Neuronal stem cell (in vitro differentiated cells): ENCODE data around the gene ADAM22.

Source experiments
- DNase-seq: peaks from one replicate; pipeline ENCODE4 v3.0.0-alpha.2; 2013; ENCODE audit warnings: low spot score
- H2AFZ ChIP-seq: one replicate; pipeline ENCODE4 v1.6.1; 2013; ENCODE audit warnings: mild to moderate bottlenecking, low read length, inconsistent platforms
- H2AK5ac ChIP-seq: 2 replicates; pipeline ENCODE4 v1.6.1; 2013; ENCODE audit warnings: low read depth, mild to moderate bottlenecking, inconsistent platforms, low read length, moderate library complexity, mixed read lengths
- H2BK120ac ChIP-seq: 2 replicates; pipeline ENCODE4 v1.6.1; 2013; ENCODE audit warnings: low read depth, mild to moderate bottlenecking, inconsistent platforms, low read length, moderate library complexity, mixed read lengths
- H2BK12ac ChIP-seq: one replicate; pipeline ENCODE4 v1.6.1; 2013; ENCODE audit warnings: low read length, inconsistent platforms
- H2BK15ac ChIP-seq: 2 replicates; pipeline ENCODE4 v1.6.1; 2013; ENCODE audit warnings: mild to moderate bottlenecking, low read length, inconsistent platforms, mixed read lengths
- H2BK5ac ChIP-seq: one replicate; pipeline ENCODE4 v1.6.1; 2013; ENCODE audit warnings: inconsistent platforms, mild to moderate bottlenecking, low read length, moderate library complexity
- H3K14ac ChIP-seq: one replicate; pipeline ENCODE4 v1.6.1; 2013; ENCODE audit warnings: low read length, inconsistent platforms
- H3K18ac ChIP-seq: 2 replicates; pipeline ENCODE4 v1.6.1; 2013; ENCODE audit warnings: low read length, inconsistent platforms
- H3K23ac ChIP-seq: 2 replicates; pipeline ENCODE4 v1.6.1; 2013; ENCODE audit warnings: low read depth, mild to moderate bottlenecking, mixed read lengths, low read length, inconsistent platforms; ENCODE audit not compliant: poor library complexity
- H3K27ac ChIP-seq: replicated peaks from 3 replicates; pipeline ENCODE4 v1.5.1; 2013; ENCODE audit warnings: low read length, inconsistent platforms
- H3K27me3 ChIP-seq, 3 experiments: 2 replicates each; pipeline ENCODE4 v1.6.1; 2013; ENCODE audit warnings: low read length in 3 of 3, mild to moderate bottlenecking in 2 of 3, inconsistent platforms in 1 of 3, low read depth in 1 of 3, mixed read lengths in 1 of 3, moderate library complexity in 1 of 3; ENCODE audit not compliant: control insufficient read depth in 3 of 3, insufficient read depth in 3 of 3
- H3K36me3 ChIP-seq, 2 donors: replicated peaks in 1 of 2; 2 replicates each; pipeline ENCODE4 v1.6.1; 2013; ENCODE audit warnings: low read length in 2 of 2; ENCODE audit not compliant: control insufficient read depth in 2 of 2, insufficient read depth in 2 of 2
- H3K4ac ChIP-seq: 2 replicates; pipeline ENCODE4 v1.6.1; 2013; ENCODE audit warnings: inconsistent platforms, mild to moderate bottlenecking, low read length, moderate library complexity
- H3K4me1 ChIP-seq, 2 donors: 1 replicate in 1 of 2; 2 replicates in 1 of 2; pipeline ENCODE4 v1.6.1; 2013; ENCODE audit warnings: low read length in 2 of 2, low read depth in 1 of 2; ENCODE audit not compliant: control insufficient read depth in 2 of 2, insufficient read depth in 1 of 2
- H3K4me2 ChIP-seq: one replicate; pipeline ENCODE4 v1.6.1; 2013; ENCODE audit warnings: mild to moderate bottlenecking, low read length, inconsistent platforms; ENCODE audit not compliant: insufficient read depth, poor library complexity, severe bottlenecking
- H3K4me3 ChIP-seq, 2 donors: 2 replicates each; pipeline ENCODE4 v1.5.1; 2013; ENCODE audit warnings: low read length in 2 of 2, mild to moderate bottlenecking in 2 of 2, inconsistent platforms in 1 of 2, moderate library complexity in 1 of 2
- H3K79me1 ChIP-seq: one replicate; pipeline ENCODE4 v1.6.1; 2013; ENCODE audit warnings: low read depth, mild to moderate bottlenecking, inconsistent platforms, low read length, moderate library complexity
- H3K9ac ChIP-seq: one replicate; pipeline ENCODE4 v1.6.1; 2013; ENCODE audit warnings: mild to moderate bottlenecking, low read depth, low read length, inconsistent platforms; ENCODE audit not compliant: poor library complexity
- H3K9me3 ChIP-seq, 2 donors: replicated peaks in 1 of 2; 2 replicates each; pipeline versions ENCODE3 to v1.6.1; 2013; ENCODE audit warnings: low read length in 2 of 2, mild to moderate bottlenecking in 2 of 2, inconsistent platforms in 1 of 2, low read depth in 1 of 2, mixed read lengths in 1 of 2, moderate library complexity in 1 of 2; ENCODE audit not compliant: control insufficient read depth in 2 of 2, insufficient read depth in 1 of 2
- H4K8ac ChIP-seq: one replicate; pipeline ENCODE4 v1.6.1; 2013; ENCODE audit warnings: low read depth, mild to moderate bottlenecking, inconsistent platforms, low read length, moderate library complexity
- H4K91ac ChIP-seq: one replicate; pipeline ENCODE4 v1.6.1; 2013; ENCODE audit warnings: low read length, low read depth, mild to moderate bottlenecking, inconsistent platforms; ENCODE audit not compliant: poor library complexity
- whole genome bisulfite sequencing, 2 donors: extraction: QIAGEN DNeasy Blood & Tissue Kit; methylation state at CpG; one replicate each; pipeline ENCODE4 v1.1.7; 2013; ENCODE audit warnings: missing lambda C conversion rate in 2 of 2, mixed read lengths in 1 of 2; ENCODE audit not compliant: insufficient read length in 2 of 2, insufficient replicate concordance in 1 of 2; ENCODE audit errors: extremely low coverage in 2 of 2; 5-methylcytosine and 5-hydroxymethylcytosine counted together

ADAM22 gene

DNA sequence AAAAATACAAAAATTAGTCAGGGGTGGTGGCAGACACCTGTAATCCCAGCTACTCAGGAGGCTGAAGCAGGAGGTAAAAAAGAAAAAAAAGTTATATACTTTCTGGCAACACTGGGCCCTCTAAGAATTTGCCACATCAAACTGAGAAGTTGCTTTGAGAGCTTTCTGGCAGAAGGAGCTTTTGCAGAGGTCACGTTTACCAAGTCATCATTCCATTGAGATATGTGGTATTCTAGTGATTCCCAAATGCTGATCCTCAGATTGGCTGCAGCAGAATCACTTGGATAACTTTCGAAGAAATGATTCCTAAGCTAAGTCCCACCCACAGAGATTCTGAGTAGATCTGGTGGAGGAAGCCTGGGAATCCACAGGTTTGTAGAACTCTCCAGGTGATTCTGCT is 80.5 kb downstream of the ADAM22 start:
- Histone ChIP-seq H3K27ac (no peak overlapping the region), H3K4me3 (no peak overlapping the region), H3K36me3 (no peaks in the 10 kb centered on the region), H2BK15ac (no peak overlapping the region), H3K27me3 (no peaks in the 10 kb centered on the region), H3K4ac (no peak overlapping the region), H3K4me1 (no peaks in the 10 kb centered on the region), H3K18ac (no peak overlapping the region), H3K79me1 (no peaks in the 10 kb centered on the region), H3K14ac (no peak overlapping the region), H3K9me3 (no peaks in the 10 kb centered on the region), H2BK12ac (no peak overlapping the region), H3K4me2 (no peak overlapping the region), H3K23ac (no peak overlapping the region), H3K9ac (no peak overlapping the region), H2BK5ac (no peak overlapping the region), H4K8ac (no peak overlapping the region), H2BK120ac (no peak overlapping the region), H2AFZ (no peak overlapping the region), H4K91ac (no peak overlapping the region), H2AK5ac (no peak overlapping the region)
- no peak for DNase-seq
- no CpG with 5 or more reads among the region's 2 CpGs for WGBS, 2 donors

DNA sequence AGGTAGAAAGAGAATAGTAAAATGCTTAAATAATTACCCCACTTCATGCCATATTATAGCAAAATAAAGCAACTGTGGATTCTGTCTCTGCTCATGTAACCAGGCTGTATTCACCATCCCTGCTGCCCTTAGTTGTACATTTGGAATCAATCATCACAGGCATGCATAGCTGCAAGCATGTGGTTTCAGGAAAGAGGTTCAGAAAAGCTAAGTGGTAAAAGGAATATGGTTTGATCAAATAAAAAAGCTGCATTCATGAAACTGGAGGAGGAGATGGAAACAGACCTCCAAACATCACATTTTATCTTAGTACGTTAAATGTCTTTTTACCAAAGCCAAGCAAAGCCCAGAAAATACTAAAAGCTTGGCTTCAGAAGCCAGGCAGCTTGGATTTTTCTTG is 81.3 kb downstream of the ADAM22 start:
- H3K4me2 ChIP-seq, result no peak overlapping the region
- no peaks in the 10 kb centered on the region for H3K36me3 ChIP-seq
- no peak overlapping the region for H2AFZ ChIP-seq
- H2BK15ac ChIP-seq, result no peak overlapping the region
- H3K9ac ChIP-seq, result no peak overlapping the region
- H2BK120ac ChIP-seq, result no peak overlapping the region
- no peaks in the 10 kb centered on the region for H3K9me3 ChIP-seq
- no peak overlapping the region for H2BK5ac ChIP-seq
- no peak overlapping the region for H3K27ac ChIP-seq
- H2AK5ac ChIP-seq, result no peak overlapping the region
- H3K4ac ChIP-seq, result no peak overlapping the region
- DNase-seq, result no peak
- H3K4me1 ChIP-seq, result peaks cover 0 to 2% of the 10 kb centered on the region in 2 donors
- no peak overlapping the region for H4K8ac ChIP-seq
- H3K18ac ChIP-seq, result no peak overlapping the region
- no peak overlapping the region for H3K4me3 ChIP-seq
- H3K14ac ChIP-seq, result no peak overlapping the region
- no peak overlapping the region for H2BK12ac ChIP-seq
- H3K27me3 ChIP-seq, result no peaks in the 10 kb centered on the region
- WGBS, 2 donors, result no CpG with 5 or more reads among the region's 1 CpG
- H4K91ac ChIP-seq, result no peak overlapping the region
- H3K79me1 ChIP-seq, result no peaks in the 10 kb centered on the region
- no peak overlapping the region for H3K23ac ChIP-seq

DNA sequence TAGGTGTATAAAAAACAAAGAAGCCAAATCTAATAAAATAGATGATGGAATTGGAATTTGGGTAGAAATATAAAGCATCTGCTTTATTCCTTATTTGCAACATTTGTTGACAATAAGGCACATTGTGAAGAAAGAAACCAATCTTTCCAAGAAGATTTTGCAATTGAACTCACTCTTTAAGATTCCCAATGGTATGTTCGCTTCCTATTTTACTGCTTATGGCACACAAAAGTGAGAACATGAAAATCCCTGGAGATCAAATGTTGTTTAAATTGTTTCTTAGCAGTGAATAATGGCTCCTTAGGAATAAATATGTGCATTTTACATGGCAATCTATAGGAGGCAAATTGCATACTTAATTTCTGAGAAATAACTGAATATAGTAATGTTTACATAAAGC is 84.5 kb downstream of the ADAM22 start:
- Histone ChIP-seq H3K27ac (no peak overlapping the region), H3K4ac (no peak overlapping the region), H4K91ac (no peak overlapping the region), H3K14ac (no peak overlapping the region), H2AFZ (no peak overlapping the region), H3K9me3 (no peaks in the 10 kb centered on the region), H3K4me2 (no peak overlapping the region), H2BK120ac (no peak overlapping the region), H3K79me1 (no peaks in the 10 kb centered on the region), H4K8ac (no peak overlapping the region), H3K9ac (no peak overlapping the region), H2BK5ac (no peak overlapping the region), H2BK15ac (no peak overlapping the region), H3K27me3 (no peaks in the 10 kb centered on the region), H3K4me3 (no peak overlapping the region), H3K36me3 (no peaks in the 10 kb centered on the region), H2BK12ac (no peak overlapping the region), H3K23ac (no peak overlapping the region), H3K18ac (no peak overlapping the region), H3K4me1 (peaks cover 0 to 8% of the 10 kb centered on the region in 2 donors), H2AK5ac (no peak overlapping the region)
- DNase-seq, result no peak
- no CpG with 5 or more reads among the region's 1 CpG for WGBS, 2 donors

DNA sequence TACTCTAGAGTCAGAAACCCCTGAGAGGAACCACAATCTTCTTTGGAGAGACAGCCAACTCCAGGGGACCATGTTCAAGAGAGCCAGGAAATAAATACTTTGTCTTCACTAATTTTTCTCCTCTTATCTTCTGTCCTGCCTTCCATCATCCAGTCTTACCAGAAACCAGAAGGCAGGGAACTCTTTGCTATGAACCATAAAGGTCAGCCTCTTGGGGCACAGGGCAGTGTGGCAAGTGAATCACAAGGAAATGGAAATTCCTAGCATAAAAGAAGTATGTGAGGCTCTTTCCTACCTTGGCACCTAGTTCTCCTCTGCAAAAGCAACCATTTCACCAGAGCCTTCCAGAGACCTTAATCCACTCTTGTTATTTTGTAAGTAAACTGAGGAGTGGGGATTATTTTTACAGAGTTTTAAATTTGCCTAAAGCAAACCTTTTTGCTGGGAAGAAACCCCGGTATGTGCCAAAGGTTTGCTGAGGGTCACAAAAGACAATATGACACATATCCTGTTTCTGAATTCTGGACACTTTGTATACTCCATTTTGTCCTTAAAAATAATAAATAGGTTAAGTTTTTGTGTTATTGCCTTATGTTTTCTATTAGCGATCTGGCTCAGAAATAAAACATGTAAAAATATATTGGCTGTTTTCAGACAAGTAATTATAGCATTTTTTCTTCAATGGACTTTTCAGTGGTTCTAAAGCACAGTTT is 87.1 kb downstream of the ADAM22 start:
- Histone ChIP-seq H4K91ac (no peak overlapping the region), H3K4ac (no peak overlapping the region), H3K4me3 (no peak overlapping the region), H2BK5ac (no peak overlapping the region), H3K14ac (no peak overlapping the region), H3K4me1 (peaks cover 0 to 8% of the 10 kb centered on the region in 2 donors), H3K27ac (no peak overlapping the region), H2BK120ac (no peak overlapping the region), H3K36me3 (no peaks in the 10 kb centered on the region), H2BK12ac (no peak overlapping the region), H3K27me3 (no peaks in the 10 kb centered on the region), H3K18ac (no peak overlapping the region), H2BK15ac (no peak overlapping the region), H3K4me2 (no peak overlapping the region), H2AFZ (no peak overlapping the region), H3K79me1 (no peaks in the 10 kb centered on the region), H3K9ac (no peak overlapping the region), H3K23ac (no peak overlapping the region), H4K8ac (no peak overlapping the region), H3K9me3 (no peaks in the 10 kb centered on the region), H2AK5ac (no peak overlapping the region)
- DNase-seq, result no peak
- no CpG with 5 or more reads among the region's 2 CpGs for WGBS, 2 donors
